HTERT RPE-1 (cell line): ENCODE measurements around the gene TBC1D22A.

ENCODE experiments used
- in situ Hi-C: fragments of 300-500 bp; cut with MboI; formaldehyde crosslinking; loops from 4 replicates; pipeline ENCODE4 v1.14.3; 2020; ENCODE audit warnings: low sequenced_read_pairs

The TBC1D22A gene

GRCh38 chr22:46829941-46830715 is 67.7 kb downstream of the TBC1D22A start:
- in situ Hi-C loops = no loop called here

GRCh38 chr22:46830841-46831240 is 68.4 kb downstream of the TBC1D22A start:
- in situ Hi-C loops = no loop called here

GRCh38 chr22:46833228-46833627 is 70.8 kb downstream of the TBC1D22A start:
- in situ Hi-C loops = no loop called here

GRCh38 chr22:46834021-46834737 is 71.7 kb downstream of the TBC1D22A start:
- in situ Hi-C loops = no loop called here

- in situ Hi-C loops = no loop called here
Observed at GRCh38 chr22:46835288-46835687, 72.8 kb downstream of the TBC1D22A start.

- in situ Hi-C loops = no loop called here
Observed at GRCh38 chr22:46835693-46836092, 73.2 kb downstream of the TBC1D22A start.

- in situ Hi-C loops = no loop called here
Observed at GRCh38 chr22:46841522-46841921, 79.1 kb downstream of the TBC1D22A start.

- in situ Hi-C loops = no loop called here
Observed at GRCh38 chr22:46842606-46843005, 80.2 kb downstream of the TBC1D22A start.

- in situ Hi-C loops = no loop called here
Observed at GRCh38 chr22:46843821-46844255, 81.4 kb downstream of the TBC1D22A start.

GRCh38 chr22:46844606-46845210 is 82.3 kb downstream of the TBC1D22A start:
- in situ Hi-C loops = no loop called here

GRCh38 chr22:46845296-46846149 is 83.1 kb downstream of the TBC1D22A start:
- in situ Hi-C loops = no loop called here

GRCh38 chr22:46846150-46846831 is 83.8 kb downstream of the TBC1D22A start:
- in situ Hi-C loops = no loop called here

GRCh38 chr22:46846832-46847355 is 84.4 kb downstream of the TBC1D22A start:
- in situ Hi-C loops = no loop called here

GRCh38 chr22:46848197-46848596 is 85.7 kb downstream of the TBC1D22A start:
- in situ Hi-C loops = no loop called here

GRCh38 chr22:46849101-46849500 is 86.7 kb downstream of the TBC1D22A start:
- in situ Hi-C loops = no loop called here

GRCh38 chr22:46849951-46850350 is 87.5 kb downstream of the TBC1D22A start:
- in situ Hi-C loops = no loop called here

- in situ Hi-C loops = no loop called here
Observed at GRCh38 chr22:46851311-46851710, 88.9 kb downstream of the TBC1D22A start.

GRCh38 chr22:46851941-46852340 is 89.5 kb downstream of the TBC1D22A start:
- in situ Hi-C loops = no loop called here

- in situ Hi-C loops = no loop called here
Observed at GRCh38 chr22:46852771-46853170, 90.3 kb downstream of the TBC1D22A start.

GRCh38 chr22:46853191-46853590 is 90.7 kb downstream of the TBC1D22A start:
- in situ Hi-C loops = no loop called here
